Esophagus squamous epithelium (tissue), 5 donors: ENCODE data around the gene ABCC1. TPM values are rescaled to one million over a fixed set of nuclear protein-coding genes. Genes with fewer than 3 reads are reported as not detected.
"Not testable (repeated sequence)": the region's sequence is repeated elsewhere in the genome, so short reads cannot be mapped to it uniquely, and the experiment has no call there.

Experiments used
- DNase-seq: peaks from one replicate; lab custom pipeline; 2025; lab: John Stamatoyannopoulos, UW
- H3K27ac ChIP-seq, 4 donors: fragments of 200-600 bp; sonication (generic); one replicate each; pipeline ENCODE4 v1.5.1; 2016 to 2019; ENCODE audit warnings: mild to moderate bottlenecking in 1 of 4
- H3K27me3 ChIP-seq, 4 donors: fragments of 200-600 bp; sonication (generic); 1 replicate in 3 of 4; 2 replicates in 1 of 4; pipeline versions ENCODE4 v1.5.1 to v1.6.0; 2017 to 2021; ENCODE audit warnings: antibody characterized with exemption in 1 of 4
- H3K36me3 ChIP-seq, 3 donors: fragments of 200-600 bp; sonication (generic); one replicate each; pipeline ENCODE4 v1.5.1; 2016 to 2019
- H3K4me1 ChIP-seq, 3 donors: fragments of 200-600 bp; sonication (generic); one replicate each; pipeline ENCODE4 v1.5.1; 2017 to 2019
- H3K4me3 ChIP-seq, 4 donors: fragments of 200-600 bp; sonication (generic); 1 replicate in 3 of 4; 2 replicates in 1 of 4; pipeline ENCODE4 v1.5.1; 2016 to 2019; ENCODE audit warnings: mild to moderate bottlenecking in 2 of 4, moderate library complexity in 1 of 4
- H3K9me3 ChIP-seq, 3 donors: fragments of 200-600 bp; sonication (generic); one replicate each; pipeline ENCODE4 v1.5.1; 2016 to 2019
- POLR2A ChIP-seq, 4 donors: fragments of 450-650 bp; IDR thresholded peaks; one replicate each; pipeline ENCODE4 v1.6.1; 2017; ENCODE audit warnings: antibody characterized with exemption in 4 of 4, mild to moderate bottlenecking in 4 of 4, moderate library complexity in 3 of 4
- WGBS, 2 donors: methylation state at CpG; one replicate each; pipeline ENCODE4 v1.1.5; 2018; 5-methylcytosine and 5-hydroxymethylcytosine counted together
- intact Hi-C: fragments of 100-400 bp; cut with DNase I; formaldehyde crosslinking; loops from one replicate; pipeline ENCODE4 v1.15.0; 2022
- total RNA-seq, 4 donors: library from RNA; depleted of rRNA; stranded (reverse); fragments of >200 nt; gene quantifications; one replicate each; pipeline ENCODE4 v1.1.0, GENCODE V29; 2016
- TF ChIP-seq, protein P1 (sequence below), 6 experiments: fragments of 450-650 bp in 4 of 6; fragments of 200-600 bp in 2 of 6; sonication (generic) in 2 of 6; IDR thresholded peaks; one replicate each; pipeline ENCODE4 v1.5.1; 2016 to 2019; ENCODE audit warnings: antibody characterized with exemption in 6 of 6, mild to moderate bottlenecking in 4 of 6, moderate library complexity in 4 of 6
- donor health status: DM: yes; HTN: yes; CAD: no.

ABCC1 gene
- total RNA-seq, 4 donors from 2014 or later = 22.9 to 56.7 (median 46.9) TPM

DNA sequence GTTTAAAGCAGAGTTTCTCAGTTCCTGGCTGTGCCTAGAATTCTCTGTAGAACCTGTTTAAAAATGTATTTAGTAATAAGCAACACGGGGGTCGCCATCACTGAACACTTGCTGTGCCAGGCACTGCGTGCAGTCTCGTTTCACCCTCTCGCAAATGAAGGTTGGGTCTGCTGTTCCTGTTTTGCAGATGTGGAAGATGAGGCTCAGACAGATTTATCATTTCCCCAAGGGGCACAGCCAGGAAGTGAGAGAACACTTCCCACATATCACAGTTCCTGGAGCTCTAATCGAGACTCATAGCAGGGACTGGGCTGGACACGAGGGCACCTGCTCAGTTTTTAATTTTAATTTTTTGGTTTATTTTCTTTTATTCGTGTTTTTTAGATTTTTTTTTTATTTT, 151.2 kb downstream of the ABCC1 start:
- DNase-seq = no peak
- Histone ChIP-seq H3K36me3 (peaks cover 23 to 100% (median 35%) of the 10 kb centered on the region in 3 donors), H3K27me3 (no peaks in the 10 kb centered on the region), H3K9me3 (no peaks in the 10 kb centered on the region), H3K4me1 (peaks cover 0 to 16% (median 1%) of the 10 kb centered on the region in 3 donors), H3K27ac (peak overlapping the region in 2 of 4 donors; percentile 1 to 20), H3K4me3 (no peak overlapping the region)
- TF ChIP-seq POLR2A (IDR thresholded peaks at IDR 0.05) = no peak
- TF ChIP-seq, protein P1, sequence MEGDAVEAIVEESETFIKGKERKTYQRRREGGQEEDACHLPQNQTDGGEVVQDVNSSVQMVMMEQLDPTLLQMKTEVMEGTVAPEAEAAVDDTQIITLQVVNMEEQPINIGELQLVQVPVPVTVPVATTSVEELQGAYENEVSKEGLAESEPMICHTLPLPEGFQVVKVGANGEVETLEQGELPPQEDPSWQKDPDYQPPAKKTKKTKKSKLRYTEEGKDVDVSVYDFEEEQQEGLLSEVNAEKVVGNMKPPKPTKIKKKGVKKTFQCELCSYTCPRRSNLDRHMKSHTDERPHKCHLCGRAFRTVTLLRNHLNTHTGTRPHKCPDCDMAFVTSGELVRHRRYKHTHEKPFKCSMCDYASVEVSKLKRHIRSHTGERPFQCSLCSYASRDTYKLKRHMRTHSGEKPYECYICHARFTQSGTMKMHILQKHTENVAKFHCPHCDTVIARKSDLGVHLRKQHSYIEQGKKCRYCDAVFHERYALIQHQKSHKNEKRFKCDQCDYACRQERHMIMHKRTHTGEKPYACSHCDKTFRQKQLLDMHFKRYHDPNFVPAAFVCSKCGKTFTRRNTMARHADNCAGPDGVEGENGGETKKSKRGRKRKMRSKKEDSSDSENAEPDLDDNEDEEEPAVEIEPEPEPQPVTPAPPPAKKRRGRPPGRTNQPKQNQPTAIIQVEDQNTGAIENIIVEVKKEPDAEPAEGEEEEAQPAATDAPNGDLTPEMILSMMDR (IDR thresholded peaks at IDR 0.05) = no peak
- intact Hi-C loops = no loop called here
- 47 to 68% methylated on average over 8 of the region's 8 CpGs for WGBS, 2 donors

DNA sequence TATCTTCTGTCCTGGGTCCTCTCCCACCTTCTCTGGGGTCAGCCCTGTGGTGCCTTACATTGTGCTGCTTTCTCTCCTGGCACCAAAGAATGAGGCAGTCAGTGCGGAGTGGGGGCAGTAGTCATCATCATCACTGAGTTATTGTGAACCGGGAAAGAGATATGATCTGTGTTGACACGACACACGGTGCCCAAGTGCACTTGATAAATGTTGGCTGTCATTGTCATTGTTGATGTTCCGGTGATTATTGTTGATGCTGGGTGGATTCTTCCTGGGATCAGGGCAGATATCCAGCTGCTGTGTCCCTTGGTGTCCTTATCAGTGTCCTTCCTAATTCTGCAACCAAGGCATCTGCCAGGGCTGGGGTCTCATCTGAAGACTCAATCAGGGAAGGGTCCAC, 152.2 kb downstream of the ABCC1 start:
- WGBS, 2 donors = 56 to 87% methylated on average over 4 to 5 of the region's 5 CpGs
- Histone ChIP-seq H3K4me1 (peaks cover 0 to 9% (median 0%) of the 10 kb centered on the region in 3 donors), H3K36me3 (peaks cover 23 to 100% (median 37%) of the 10 kb centered on the region in 3 donors), H3K9me3 (no peaks in the 10 kb centered on the region), H3K27me3 (no peaks in the 10 kb centered on the region), H3K27ac (peak overlapping the region in 3 of 4 donors; percentile 13 to 35 (median 20)), H3K4me3 (no peak overlapping the region)
- TF ChIP-seq, protein P1 (IDR thresholded peaks at IDR 0.05) = no peak
- TF ChIP-seq POLR2A (IDR thresholded peaks at IDR 0.05) = no peak
- intact Hi-C loops = no loop called here
- DNase-seq = no peak

DNA sequence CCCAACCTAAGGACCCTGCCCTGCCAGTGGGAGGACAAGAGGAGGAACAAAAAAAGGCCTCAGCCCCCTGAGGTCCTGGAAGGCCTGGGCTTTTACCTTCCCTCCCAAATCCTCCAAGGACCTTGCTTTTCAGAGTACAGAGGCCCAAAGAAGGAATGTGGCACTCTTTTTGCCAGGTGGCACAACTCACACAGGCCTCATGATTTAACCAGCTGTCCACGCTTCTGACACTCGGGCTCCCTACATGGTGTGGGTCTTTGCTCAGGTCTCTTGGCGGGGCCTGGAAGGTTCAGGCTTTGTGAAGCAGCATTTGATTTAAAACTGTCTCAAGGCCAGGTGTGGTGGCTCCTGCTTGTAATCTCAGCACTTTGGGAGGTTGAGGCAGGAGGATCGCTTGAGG, 153.3 kb downstream of the ABCC1 start:
- H3K27me3 ChIP-seq = no peaks in the 10 kb centered on the region
- peaks cover 23 to 100% (median 42%) of the 10 kb centered on the region in 3 donors for H3K36me3 ChIP-seq
- H3K27ac ChIP-seq = peak overlapping the region in 1 of 4 donors; percentile 13
- no peaks in the 10 kb centered on the region for H3K9me3 ChIP-seq
- H3K4me1 ChIP-seq = peaks cover 0 to 4% (median 0%) of the 10 kb centered on the region in 3 donors
- no peak for DNase-seq
- WGBS, 2 donors = 88 to 90% methylated on average over 2 to 4 of the region's 4 CpGs
- H3K4me3 ChIP-seq = no peak overlapping the region
- intact Hi-C loops = no loop called here
- TF ChIP-seq, protein P1 (IDR thresholded peaks at IDR 0.05) = no peak
- TF ChIP-seq POLR2A (IDR thresholded peaks at IDR 0.05) = no peak

DNA sequence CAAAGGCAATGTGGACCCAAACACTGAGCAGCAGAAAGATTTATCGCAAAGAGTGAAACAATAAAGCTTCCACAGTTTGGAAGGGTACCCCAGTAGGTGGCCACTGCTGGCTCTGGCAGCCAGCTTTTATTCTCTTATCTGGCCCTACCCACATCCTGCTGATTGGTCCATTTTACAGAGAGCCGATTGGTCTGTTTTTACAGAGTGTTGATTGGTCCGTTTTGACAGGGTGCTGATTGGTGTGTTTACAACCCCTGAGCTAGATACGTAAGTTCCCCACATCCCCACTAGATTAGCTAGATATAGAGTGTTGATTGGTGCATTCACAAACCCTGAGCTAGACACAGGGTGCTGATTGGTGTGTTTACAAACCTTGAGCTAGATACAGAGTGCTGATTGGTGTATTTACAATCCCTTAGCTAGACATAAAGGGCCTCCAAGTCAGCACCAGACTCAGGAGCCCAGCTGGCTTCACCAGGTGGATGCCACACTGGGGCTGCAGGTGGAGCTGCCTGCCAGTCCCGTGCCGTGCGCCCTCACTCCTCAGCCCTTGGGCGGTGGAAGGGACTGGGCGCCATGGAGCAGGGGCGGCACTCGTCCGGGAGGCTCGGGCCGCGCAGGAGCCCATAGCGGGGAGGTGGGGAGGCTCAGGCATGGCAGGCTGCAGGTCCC, 154.9 kb downstream of the ABCC1 start:
- WGBS, 2 donors = 75 to 97% methylated on average over 4 to 7 of the region's 16 CpGs
- intact Hi-C loops = not testable (repeated sequence)
- peaks cover 17 to 100% (median 35%) of the 10 kb centered on the region in 3 donors for H3K36me3 ChIP-seq

DNA sequence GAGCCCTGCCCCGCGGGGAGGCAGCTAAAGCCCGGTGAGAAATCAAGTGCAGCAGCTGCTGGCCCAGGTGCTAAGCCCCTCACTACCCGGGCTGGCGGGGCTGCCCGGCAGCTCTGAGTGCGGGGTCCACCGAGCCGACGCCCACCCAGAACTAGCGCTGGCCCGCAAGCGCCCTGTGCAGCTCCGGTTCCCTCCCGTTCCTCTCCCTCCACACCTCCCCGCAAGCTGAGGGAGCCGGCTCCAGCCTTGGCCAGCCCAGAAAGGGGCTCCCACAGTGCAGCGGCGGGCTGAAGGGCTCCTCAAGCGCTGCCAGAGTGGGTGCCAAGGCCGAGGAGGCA, 155.4 kb downstream of the ABCC1 start:
- Histone ChIP-seq H3K36me3 (peaks cover 17 to 100% (median 35%) of the 10 kb centered on the region in 3 donors), H3K27ac (peak overlapping the region in 1 of 4 donors; percentile 6)
- H3K4me3 ChIP-seq, intact Hi-C loops, DNase-seq, H3K4me1 ChIP-seq, H3K27me3 ChIP-seq, H3K9me3 ChIP-seq: not testable (repeated sequence)
- WGBS, 2 donors = no CpG with 5 or more reads among the region's 21 CpGs

More for the DNA sequence above, 154.9 kb downstream of the ABCC1 start:
- H3K4me3 ChIP-seq, H3K27me3 ChIP-seq, H3K9me3 ChIP-seq, H3K4me1 ChIP-seq, DNase-seq: not testable (repeated sequence)
- H3K27ac ChIP-seq = peak overlapping the region in 1 of 4 donors; percentile 6

DNA sequence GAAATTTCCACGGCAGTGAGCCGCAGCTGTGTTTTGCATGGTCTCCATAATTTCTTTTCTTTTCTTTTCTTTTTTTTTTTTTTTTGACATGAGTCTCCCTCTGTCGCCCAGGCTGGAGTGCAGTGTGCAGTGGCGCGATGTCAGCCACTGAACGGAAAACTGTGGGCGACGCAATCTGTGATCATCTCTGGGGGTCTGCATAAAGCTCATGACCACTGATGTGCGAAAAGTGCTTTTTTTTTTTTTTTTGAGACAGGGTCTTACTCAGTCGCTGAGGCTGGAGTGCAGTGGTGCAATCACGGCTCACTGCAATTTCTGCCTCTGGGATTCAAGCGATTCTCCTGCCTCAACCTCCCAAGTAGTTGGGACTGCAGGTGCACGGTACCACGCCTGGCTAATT, 156.2 kb downstream of the ABCC1 start:
- no peak for TF ChIP-seq POLR2A (IDR thresholded peaks at IDR 0.05)
- TF ChIP-seq, protein P1 (IDR thresholded peaks at IDR 0.05) = no peak
- Histone ChIP-seq H3K9me3 (no peaks in the 10 kb centered on the region), H3K4me3 (no peak overlapping the region), H3K4me1 (no peaks in the 10 kb centered on the region), H3K27me3 (no peaks in the 10 kb centered on the region), H3K36me3 (peaks cover 17 to 100% (median 35%) of the 10 kb centered on the region in 3 donors), H3K27ac (no peak overlapping the region)
- intact Hi-C loops = no loop called here
- WGBS, 2 donors = 80 to 89% methylated on average over 7 to 14 of the region's 14 CpGs
- DNase-seq = no peak
